ENCODE data around the gene GRK5. TPM values are rescaled to one million over a fixed set of nuclear protein-coding genes. Genes with fewer than 3 reads are reported as not detected.

Gene GRK5
- total RNA-seq, 1 experiment from 2014 or later = 9.8 TPM

DNA sequence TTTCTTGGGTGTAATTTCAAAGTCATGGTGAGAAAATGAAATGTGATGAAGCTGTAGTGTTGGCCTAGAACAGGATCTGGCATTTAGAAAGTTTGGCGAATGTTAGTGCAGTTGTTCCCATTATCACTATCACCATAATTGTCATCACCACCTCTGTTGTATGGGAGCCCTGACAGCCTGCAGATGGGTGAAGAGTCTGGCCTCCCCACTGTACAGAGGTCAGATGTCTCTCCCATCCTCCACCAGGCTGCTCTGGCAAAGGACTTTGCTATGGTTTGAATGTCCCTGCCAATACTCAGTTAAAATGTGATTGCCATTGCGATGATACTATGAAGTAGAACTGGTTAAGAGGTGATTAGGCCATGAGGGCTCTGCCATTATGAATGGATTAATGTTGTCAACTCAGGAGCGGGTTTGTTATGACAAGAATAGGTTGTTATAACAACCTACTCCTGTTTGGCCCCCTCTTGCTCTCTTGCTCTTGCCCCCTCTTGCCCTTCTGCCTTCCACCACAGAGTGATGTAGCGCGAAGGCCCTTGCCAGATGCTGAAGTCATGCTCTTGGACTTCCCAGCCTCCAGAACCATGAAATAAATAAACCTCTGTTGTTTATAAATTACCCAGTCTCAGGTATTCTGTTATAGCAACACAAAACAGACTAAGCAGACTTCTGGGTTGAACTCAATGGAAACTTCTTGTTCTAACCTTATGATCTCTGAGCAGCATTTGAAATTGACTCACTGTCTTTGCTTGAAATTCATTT lies 90.0 kb downstream of the GRK5 start:
- no peak for DNase-seq (ENCODE audit: low read depth)

DNA sequence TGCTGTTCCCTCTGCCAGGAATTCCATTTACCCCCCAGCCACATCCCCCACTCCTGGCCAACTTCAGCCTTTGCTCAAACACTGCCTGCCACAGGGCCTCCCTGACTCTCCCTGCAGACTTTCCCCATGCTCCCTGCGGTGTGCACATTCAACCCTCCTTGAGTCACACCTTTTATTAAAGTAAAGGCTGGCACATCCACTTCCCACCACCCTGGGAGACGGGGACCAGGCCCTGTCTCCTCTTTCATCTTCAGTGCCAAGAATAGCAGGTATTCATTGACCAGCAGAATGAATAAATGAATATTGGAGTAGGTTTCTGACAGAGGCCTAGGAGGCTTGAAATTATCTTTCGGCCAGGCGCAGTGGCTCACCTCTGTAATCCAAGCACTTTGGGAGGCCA lies 91.4 kb downstream of the GRK5 start:
- peak; percentile 26 for DNase-seq (ENCODE audit: low read depth)

DNA sequence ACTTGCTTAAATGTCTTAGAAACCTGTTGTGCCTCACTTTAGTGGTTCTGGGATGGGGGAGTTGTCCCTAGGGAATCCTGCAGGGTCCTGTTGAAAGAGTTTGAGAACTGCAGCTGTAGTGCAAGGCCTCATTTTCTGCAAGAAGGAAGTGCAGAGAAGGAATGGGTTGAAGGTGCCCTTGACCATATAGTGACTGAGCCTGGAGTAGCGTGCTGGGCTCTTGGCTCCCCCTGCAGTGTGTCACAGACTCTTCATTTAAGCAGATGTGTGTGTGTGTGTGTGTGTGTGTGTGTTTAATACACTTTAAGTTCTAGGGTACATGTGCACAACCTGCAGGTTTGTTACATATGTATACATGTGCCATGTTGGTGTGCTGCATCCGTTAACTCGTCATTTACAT lies 92.2 kb downstream of the GRK5 start:
- no peak for DNase-seq (ENCODE audit: low read depth)

DNA sequence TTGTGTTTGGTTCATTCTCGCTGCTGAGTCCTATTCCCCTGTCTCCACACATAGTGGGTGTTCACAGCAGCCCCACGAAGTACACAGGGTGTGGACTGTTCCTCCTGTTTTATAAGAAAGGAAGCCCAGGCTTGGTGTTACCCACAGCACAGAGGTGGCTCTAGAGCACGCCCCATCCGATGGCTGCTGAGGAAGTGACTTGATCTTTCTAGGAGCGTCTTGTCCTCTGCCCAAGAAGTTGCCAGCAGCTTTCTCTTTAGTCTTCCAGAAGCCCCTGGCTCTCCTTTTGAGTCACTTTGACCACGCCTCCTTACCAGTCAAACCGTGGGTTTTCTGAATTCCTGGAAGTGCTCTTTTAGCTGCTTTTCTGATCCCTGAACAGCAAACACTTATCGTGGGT lies 94.0 kb downstream of the GRK5 start:
- no peak for DNase-seq (ENCODE audit: low read depth)

DNA sequence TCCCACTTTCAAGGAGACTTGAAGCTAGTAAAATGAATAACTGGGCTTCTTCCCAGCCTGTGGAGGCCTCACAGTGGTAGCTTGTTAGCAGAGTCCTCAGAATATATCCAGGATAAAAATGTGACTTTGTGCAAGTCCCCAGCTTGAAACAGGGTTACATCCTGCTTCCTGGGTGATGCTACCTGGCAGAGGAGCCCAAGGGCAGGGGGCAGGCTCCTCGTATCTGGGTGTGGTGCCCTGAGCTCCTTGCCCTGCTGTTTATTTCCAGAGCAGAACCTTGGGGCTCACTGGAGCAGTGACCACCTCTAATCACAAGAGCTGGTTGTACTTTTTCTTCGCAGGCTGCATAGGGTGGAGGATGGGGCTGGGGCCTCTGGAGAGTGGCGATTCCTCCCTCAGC lies 94.8 kb downstream of the GRK5 start:
- DNase-seq (ENCODE audit: low read depth) = no peak

DNA sequence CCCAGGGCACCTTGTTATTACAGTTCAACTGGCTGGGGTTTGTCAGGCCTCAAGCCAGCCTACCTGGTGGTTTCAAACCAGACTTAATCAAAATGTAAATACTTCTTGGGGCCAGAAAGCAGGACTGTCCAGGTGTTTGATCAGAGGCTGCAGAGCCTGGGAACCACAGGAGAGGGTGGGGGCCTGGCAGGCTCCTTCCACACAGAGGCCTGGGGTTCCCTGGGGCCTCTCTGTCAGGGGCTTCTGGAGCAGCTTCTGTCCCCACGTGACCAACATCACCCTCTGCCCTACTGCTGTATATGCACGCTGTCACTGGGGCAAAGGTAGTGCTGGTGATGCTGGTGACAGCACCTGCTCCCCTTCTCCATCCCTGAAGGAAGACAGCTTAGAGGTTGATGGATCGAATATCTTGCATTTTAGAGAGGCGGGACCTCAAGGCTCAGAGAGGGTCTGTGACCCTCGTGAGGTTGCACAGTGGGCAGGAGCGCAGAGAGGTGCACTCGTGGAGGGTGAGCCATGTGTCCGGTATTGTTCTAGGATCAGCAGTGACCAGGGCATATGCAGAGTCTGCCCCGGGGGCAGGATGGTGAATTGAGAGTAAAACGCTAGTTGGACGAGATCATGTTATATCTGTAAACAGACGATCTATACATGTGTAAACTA lies 95.4 kb downstream of the GRK5 start:
- no peak for DNase-seq (ENCODE audit: low read depth)

DNA sequence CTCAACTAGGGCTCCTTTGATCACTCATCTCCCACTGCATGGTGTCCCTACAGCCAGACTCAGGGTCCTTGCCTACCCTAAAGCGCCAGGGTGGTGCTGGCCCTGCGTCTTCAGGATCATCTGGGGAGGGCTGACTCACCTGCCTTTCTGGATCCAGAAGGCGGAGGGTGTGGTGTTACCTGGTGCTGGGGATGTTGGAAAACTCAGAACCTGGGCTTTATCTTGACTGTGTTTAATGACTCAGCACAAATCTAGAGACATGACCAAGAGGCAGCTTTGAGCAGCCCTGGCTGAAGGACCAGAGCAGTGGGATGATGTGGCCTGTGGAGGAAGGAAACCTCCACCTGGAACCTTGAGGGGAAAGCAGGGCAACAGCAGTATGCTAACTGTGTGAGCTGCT lies 96.5 kb downstream of the GRK5 start:
- DNase-seq (ENCODE audit: low read depth) = no peak

DNA sequence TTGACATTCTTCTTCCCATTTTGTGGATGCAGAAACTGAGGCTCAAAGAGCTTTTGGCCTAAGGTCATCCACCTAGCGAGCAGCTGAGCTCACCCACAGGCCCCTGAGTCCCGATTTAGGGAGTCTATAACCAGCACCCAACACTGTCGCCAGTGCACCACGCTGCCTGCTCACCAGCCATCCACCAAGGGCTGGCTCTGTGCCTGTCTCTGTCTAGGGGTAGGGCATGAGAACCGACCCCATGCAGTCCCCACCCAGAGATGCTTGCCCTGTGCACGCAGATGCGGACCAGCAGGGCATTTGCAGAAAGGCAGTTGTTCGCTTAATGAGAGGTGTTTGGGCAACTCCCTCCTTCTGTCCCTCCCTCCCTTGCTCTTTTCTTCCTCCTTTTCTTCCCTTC lies 97.2 kb downstream of the GRK5 start:
- DNase-seq (ENCODE audit: low read depth) = no peak

DNA sequence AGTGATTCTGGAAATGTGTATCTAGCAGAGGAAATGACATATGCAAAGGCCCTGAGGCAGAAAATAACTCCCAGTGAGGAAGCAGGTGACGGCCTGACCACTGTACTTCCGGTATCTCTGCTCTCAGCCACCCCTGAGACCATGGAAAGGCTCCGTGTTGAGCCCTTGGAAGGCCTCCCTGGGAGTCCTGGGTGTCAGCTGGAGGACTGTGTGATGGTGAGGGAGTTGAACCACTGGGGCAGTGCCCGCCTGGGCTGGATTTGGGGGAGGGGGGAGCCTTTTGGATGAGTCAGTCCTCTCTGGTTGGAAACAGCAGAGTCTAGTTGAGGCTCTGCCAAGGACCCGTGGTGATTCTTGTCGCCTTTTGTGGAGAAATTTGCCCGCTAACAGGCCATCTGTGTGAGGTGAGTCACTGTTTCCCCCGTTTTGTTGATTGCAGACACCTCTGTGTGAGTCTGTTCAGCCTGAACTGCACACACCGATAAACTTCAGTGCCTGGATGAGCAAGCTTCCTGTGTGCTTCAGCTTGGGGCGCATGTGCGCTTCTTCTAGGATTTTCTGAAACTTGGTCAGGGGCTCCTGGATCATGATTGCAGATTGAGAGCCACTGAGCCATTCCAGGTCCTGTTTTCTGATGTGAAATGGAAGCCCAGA lies 98.6 kb downstream of the GRK5 start:
- peak; percentile 97 for DNase-seq (ENCODE audit: low read depth)

DNA sequence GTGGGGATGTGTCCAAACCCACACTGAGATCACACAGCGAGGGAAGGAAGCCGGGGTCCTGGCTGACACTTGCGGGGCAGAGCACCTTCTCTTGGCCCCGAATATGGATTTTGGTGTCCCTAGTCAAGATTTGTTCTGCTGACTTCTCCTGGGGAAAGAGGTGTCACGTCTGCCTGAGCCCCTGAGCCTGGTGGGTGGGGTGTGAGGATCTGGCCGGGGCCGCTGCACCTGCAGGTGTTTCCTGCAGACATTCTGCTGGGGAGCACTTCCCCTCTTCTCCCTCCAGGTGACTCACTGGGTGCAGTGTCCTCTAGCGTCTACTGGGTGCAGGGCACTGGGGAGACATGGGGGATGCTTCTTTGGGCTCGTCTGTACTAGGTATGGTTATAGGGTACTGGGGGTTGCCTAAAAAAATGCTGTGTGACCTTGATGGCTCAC lies 99.2 kb downstream of the GRK5 start:
- peak; percentile 44 for DNase-seq (ENCODE audit: low read depth)

DNA sequence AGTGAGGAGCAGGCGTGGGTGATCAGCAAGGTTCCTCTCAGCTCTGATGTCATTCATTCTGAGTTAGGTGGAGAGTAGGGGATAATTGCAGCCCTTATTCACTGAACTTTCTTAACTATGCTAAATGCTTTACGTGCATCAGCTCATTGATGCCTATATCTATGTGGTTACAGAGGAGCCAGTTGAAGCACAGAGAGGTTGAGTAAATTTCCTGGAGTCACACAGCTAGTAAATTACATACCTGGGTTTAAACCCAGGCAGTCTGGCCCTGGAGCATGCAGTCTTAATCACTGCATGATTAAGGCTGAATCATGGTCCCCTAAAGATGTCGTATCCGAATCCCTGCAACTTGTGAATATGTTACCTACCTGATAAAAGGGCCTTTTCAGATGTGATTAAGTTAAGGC lies 99.6 kb downstream of the GRK5 start:
- no peak for DNase-seq (ENCODE audit: low read depth)

DNA sequence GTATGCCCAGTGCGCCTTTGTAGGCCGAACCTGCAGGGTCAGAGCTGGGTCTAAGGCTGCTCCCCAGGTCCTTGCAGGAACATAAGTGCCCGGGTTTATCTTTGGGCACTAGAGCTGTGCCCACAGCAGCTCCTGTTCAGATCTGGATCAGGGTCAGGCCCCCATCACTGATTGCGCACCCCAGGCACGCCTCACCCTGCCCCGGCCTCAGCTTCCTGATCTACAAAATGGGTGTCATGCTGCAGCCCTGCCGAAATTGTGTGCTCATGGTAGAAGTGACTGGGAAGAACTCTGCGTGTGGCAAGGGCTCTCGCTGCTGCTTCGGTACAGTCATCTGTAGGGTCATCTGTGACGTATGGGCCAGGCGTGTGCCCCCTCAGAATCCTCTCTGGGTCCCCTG lies 100.7 kb downstream of the GRK5 start:
- no peak for DNase-seq (ENCODE audit: low read depth)

DNA sequence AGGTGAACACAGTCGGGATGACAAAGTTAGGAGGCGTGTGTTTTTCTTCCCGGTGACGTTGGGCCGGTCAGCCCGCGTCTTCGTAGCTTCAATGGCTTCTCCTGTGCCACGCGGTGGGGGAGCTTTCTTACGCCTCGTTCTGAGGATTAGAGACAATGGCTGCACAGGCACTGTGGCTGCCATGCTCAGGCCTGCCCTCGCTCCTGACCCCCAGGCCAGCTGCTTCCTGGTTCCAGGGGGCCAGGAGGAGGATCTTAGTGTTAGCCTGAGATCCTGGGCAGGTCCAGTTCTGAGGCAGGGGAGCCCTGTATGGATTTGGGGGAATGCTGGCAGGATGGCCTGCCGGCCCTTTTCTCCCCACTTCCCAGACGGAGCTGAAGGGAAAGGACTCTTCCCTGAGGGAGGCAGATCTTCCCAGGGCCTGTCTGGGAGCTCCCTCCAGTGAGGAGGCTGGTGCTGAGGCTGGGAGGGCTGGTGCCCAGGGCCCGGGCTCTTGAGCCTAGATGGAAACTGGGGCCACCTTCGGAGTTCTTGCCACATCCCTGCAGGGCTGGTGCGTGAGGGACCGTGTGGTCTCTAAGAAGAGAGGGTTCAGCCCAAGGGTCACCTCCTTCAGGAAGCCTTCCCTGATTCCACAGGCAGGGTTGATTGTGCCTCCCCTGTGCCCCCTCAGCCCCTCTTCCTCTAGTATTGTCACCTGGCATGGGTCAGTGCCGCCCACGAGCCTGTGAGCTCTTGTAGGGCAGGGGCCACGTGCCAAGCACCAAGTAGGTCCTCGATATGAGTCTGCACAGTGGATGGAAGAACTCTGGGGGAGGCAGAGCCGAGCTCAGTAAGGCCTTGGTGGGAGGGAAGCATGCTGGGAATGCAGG lies 101.4 kb downstream of the GRK5 start:
- no peak for DNase-seq (ENCODE audit: low read depth)

DNA sequence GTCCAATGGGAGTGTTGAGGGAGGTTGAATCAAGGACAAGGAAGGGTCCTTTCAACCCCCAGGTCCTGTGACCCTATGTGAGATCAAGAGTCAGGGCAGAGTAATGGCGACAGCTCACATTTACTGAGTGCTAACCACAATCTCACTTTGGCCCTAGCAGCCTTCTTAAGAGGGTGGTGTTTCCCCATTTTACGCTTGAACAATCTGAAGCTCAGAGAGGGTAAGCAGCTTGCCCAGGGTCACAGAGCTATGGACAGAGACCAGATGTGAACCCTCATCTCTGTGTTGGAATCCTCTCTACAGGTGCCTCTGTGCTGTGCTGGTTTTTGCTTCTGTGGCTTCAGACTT lies 102.0 kb downstream of the GRK5 start:
- DNase-seq (ENCODE audit: low read depth) = no peak

DNA sequence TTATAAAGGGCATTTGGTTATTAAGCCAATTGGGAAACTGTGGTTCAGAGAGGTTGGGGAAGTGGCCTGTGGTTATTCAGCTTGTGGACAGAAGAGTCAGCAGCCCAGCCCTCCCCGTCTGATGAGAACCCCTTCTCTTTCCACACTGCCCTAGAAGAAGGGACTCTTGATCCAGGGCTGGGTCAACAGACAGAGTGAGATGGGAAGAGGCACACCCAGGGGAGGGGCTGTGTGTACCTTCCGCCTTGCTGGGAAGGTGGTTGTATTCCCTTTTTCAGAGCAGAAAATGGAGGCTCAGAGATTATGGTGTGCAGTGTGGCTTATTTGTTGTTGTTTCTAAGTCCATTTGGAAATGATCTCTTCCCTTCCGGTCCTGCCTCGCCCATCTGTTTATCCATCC lies 103.4 kb downstream of the GRK5 start:
- DNase-seq (ENCODE audit: low read depth) = no peak

DNA sequence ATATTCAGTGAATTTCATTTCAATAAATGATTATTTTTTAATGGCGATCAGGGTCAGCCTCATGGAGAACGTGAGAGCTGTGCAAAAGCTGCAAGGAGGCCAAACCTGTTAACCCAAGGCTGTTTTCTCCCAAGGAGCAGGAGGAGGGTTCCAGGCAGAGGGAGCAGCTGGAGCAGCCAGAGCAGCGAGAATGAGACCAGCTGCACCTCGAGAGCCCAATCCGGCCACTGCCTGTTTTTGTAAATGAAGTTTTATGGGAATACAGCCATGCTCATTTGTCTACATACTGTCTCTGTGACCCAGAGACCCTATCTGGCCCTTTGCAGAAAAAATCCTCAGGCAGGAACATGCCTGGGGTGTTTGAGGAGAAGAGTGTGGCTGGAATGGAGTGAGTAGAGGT lies 104.9 kb downstream of the GRK5 start:
- no peak for DNase-seq (ENCODE audit: low read depth)

DNA sequence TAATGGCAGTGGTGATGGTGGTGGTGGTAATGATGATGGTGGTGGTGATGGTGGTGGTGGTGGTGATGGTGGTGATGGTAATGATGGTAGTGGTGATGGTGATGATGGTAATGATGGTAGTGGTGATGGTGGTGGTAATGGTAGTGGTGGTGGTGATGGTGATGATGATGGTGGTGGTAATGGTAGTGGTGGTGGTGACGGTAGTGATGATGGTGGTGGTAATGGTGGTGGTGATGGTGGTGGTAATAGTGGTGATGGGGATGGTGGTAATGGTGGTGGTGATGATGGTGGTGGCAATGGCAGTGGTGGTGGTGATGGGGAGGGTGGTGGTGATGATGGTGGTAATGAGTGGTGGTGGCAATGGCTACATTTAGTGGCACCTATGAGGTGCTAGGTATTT lies 105.7 kb downstream of the GRK5 start:
- DNase-seq (ENCODE audit: low read depth) = no peak

DNA sequence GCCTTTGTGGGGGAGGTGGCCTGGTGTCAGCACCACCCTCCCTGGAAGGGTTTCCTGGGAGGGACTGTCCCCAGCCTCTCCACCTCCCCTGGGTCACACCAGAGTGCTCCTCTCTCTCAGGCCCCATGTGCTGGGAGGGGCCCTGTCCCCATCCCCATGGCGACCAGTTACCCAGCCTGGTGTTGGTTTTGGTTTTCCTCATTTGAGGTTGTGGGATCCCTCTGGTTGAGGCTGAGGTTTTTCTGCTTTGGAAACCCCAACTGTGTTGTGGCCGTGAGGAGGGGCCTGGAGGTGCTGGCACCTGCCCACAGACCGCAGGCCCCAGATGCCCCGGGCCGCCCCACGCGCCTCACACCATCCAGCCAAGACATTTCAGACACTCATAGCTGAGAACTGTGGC lies 106.3 kb downstream of the GRK5 start:
- peak; percentile 61 for DNase-seq (ENCODE audit: low read depth)

DNA sequence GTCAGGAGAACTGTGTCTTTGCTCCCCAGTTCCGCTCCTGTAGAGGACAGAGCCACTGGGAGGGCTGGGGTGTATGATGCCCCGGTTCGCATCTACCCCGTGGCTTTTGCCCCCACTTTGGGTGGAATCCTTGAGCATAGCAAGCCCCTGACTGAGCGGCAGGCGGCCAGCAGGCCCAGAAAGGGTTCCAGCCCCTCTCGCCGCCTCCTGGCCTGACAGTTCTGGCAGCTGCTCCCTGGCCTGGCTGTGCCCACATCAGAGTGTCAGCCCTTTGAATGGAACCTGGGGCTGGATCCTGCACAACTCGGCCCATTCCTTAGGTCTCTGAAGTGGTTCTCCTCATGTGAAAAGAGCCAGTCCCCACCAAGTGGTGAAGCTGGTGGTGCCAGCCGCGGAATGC lies 106.7 kb downstream of the GRK5 start:
- DNase-seq (ENCODE audit: low read depth) = no peak

DNA sequence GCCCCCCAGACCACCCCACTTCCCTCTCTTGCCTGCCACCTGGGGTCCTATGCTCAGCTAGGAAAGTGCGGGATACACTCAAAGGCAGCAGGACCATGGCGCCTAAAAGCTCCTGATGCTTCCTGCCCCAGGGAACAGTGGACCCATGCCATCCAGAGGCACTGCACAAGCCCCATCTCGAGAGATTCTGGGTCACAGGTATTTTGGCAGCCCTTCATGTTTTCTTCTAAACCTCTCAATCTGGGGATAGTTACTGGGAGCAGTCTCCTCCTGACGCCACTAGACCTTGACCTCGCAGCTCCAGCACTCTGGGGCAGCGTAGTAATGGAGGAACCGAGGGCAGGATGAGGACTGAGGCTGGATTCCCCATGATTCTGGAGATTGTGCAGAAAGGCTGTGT lies 107.1 kb downstream of the GRK5 start:
- no peak for DNase-seq (ENCODE audit: low read depth)

DNA sequence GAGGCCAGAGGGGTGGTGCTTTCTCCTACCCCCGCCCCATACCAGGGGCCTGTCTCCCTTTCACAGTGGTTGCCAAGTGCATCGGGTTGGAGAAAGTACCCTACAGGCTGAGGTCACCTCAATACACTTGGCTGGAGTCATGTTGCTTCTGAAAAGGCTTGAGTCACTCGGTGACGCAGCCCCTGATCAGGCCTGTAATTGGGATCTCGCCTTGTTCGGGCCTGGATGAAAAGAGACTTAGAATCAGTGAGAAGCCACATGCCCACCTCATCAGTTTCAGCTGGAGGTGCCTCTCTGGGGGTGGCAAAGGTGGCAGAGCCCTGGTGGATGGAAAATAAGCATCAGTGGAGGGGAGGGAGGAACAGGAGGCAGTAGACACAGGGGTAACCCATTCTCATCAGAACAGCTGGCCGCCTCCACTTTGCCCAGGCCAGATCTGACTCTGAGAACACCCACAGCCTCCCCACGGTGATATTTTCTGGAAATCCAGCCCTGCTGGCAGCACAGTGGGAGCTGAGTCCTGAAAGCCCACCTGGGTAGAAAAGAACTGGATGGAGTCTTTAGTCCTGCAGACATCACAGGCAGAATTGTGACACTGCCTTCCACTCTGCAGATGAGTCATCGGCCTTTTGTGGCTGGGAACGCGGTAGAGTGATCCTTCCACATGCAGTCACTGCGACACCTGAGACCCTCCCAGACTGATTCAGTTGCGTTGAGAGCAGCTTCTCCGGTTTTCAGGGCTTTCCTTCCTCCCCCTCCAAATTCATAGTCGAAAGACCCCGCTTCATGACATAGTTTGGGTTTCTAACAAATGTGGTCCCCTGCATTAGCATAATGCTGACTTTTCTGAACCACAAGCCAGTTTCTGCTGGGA lies 108.0 kb downstream of the GRK5 start:
- peak; percentile 94 for DNase-seq (ENCODE audit: low read depth)

Measured in Daoy (cell line).